ENCODE measurements around the gene NFIX. TPM values are rescaled to one million over a fixed set of nuclear protein-coding genes. Genes with fewer than 3 reads are reported as not detected.
"Not testable (repeated sequence)": the region's sequence is repeated elsewhere in the genome, so short reads cannot be mapped to it uniquely, and the experiment has no call there.

NFIX gene
- polyA plus RNA-seq, 3 donors = 0.25 to 3.7 (median 0.90) TPM

GRCh38 chr19:12955996-12956395, 39.3 kb upstream of the NFIX start:
- Histone ChIP-seq H3K36me3 (replicated peaks in 1 of 2; ENCODE audit: control insufficient read depth in 1 of 2, insufficient read depth in 2 of 2, low read length in 2 of 2) (peaks cover 17 to 35% of the 10 kb centered on the region in 2 donors), H3K9me3 (replicated peaks in 1 of 2; ENCODE audit: control insufficient read depth in 1 of 2, insufficient read depth in 1 of 2, low read length in 2 of 2) (no peaks in the 10 kb centered on the region), H3K4me2 (replicated peaks; ENCODE audit: extremely low read depth, low read length, poor library complexity, severe bottlenecking) (peak overlapping the region; percentile 92), H3K4me3 (replicated peaks in 1 of 3; ENCODE audit: low read depth in 2 of 3, low read length in 3 of 3) (peak overlapping the region in 1 of 3 experiments; percentile 88), H4K20me1 (ENCODE audit: insufficient read depth, low read length) (no peaks in the 10 kb centered on the region), H3K27me3 (ENCODE audit: control insufficient read depth in 2 of 2, insufficient read depth in 2 of 2, low read length in 2 of 2) (no peaks in the 10 kb centered on the region), H2AFZ (ENCODE audit: insufficient read depth, low read depth, low read length, poor library complexity, severe bottlenecking) (no peak overlapping the region), H3K79me2 (ENCODE audit: insufficient read depth, low read length) (peaks cover 50% of the 10 kb centered on the region), H3K4me1 (ENCODE audit: control insufficient read depth in 1 of 2, insufficient read depth in 2 of 2, low read length in 2 of 2) (peaks cover 31 to 45% of the 10 kb centered on the region in 2 donors), H3K9ac (ENCODE audit: insufficient read depth, low read length, poor library complexity, severe bottlenecking) (no peak overlapping the region), H3K27ac (ENCODE audit: low read depth in 1 of 2, low read length in 2 of 2) (peak overlapping the region; percentile 41 to 85)
- 82% methylated on average over 12 of the region's 12 CpGs for WGBS (ENCODE audit: insufficient coverage)
- TF ChIP-seq, protein P1, sequence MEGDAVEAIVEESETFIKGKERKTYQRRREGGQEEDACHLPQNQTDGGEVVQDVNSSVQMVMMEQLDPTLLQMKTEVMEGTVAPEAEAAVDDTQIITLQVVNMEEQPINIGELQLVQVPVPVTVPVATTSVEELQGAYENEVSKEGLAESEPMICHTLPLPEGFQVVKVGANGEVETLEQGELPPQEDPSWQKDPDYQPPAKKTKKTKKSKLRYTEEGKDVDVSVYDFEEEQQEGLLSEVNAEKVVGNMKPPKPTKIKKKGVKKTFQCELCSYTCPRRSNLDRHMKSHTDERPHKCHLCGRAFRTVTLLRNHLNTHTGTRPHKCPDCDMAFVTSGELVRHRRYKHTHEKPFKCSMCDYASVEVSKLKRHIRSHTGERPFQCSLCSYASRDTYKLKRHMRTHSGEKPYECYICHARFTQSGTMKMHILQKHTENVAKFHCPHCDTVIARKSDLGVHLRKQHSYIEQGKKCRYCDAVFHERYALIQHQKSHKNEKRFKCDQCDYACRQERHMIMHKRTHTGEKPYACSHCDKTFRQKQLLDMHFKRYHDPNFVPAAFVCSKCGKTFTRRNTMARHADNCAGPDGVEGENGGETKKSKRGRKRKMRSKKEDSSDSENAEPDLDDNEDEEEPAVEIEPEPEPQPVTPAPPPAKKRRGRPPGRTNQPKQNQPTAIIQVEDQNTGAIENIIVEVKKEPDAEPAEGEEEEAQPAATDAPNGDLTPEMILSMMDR (IDR thresholded peaks at IDR 0.05) = no peak
- no peaks in the 10 kb centered on the region for H3K9me3 Mint-ChIP-seq
- intact Hi-C loops (cut with micrococcal nuclease) = no loop called here
- peak overlapping the region in 6 of 7 donors; percentile 35 to 83 (median 64) for H3K27ac Mint-ChIP-seq
- peaks cover 46% of the 10 kb centered on the region for H3K4me1 Mint-ChIP-seq
- H3K27me3 Mint-ChIP-seq (ENCODE audit: low read depth in 3 of 3) = peaks cover 0 to 1% (median 0%) of the 10 kb centered on the region in 3 donors
- H3K36me3 Mint-ChIP-seq = peaks cover 19 to 35% of the 10 kb centered on the region in 2 donors
- no peak for DNase-seq
- H3K4me3 Mint-ChIP-seq = peak overlapping the region; percentile 79 to 87

- Histone ChIP-seq H3K27me3 (ENCODE audit: control insufficient read depth in 2 of 2, insufficient read depth in 2 of 2, low read length in 2 of 2) (no peaks in the 10 kb centered on the region), H3K27ac (ENCODE audit: low read depth in 1 of 2, low read length in 2 of 2) (peak within 1 kb of the TSS; percentile 41 to 85), H3K79me2 (ENCODE audit: insufficient read depth, low read length) (peaks cover 46% of the 10 kb centered on the region), H3K4me2 (replicated peaks; ENCODE audit: extremely low read depth, low read length, poor library complexity, severe bottlenecking) (peak within 1 kb of the TSS; percentile 92), H3K4me1 (ENCODE audit: control insufficient read depth in 1 of 2, insufficient read depth in 2 of 2, low read length in 2 of 2) (peaks cover 31 to 45% of the 10 kb centered on the region in 2 donors), H3K9ac (ENCODE audit: insufficient read depth, low read length, poor library complexity, severe bottlenecking) (peak within 1 kb of the TSS; percentile 85), H3K36me3 (replicated peaks in 1 of 2; ENCODE audit: control insufficient read depth in 1 of 2, insufficient read depth in 2 of 2, low read length in 2 of 2) (peaks cover 15 to 28% of the 10 kb centered on the region in 2 donors), H3K4me3 (replicated peaks in 1 of 3; ENCODE audit: low read depth in 2 of 3, low read length in 3 of 3) (peak within 1 kb of the TSS; percentile 70 to 88 (median 84)), H3K9me3 (replicated peaks in 1 of 2; ENCODE audit: control insufficient read depth in 1 of 2, insufficient read depth in 1 of 2, low read length in 2 of 2) (no peaks in the 10 kb centered on the region), H4K20me1 (ENCODE audit: insufficient read depth, low read length) (no peaks in the 10 kb centered on the region), H2AFZ (ENCODE audit: insufficient read depth, low read depth, low read length, poor library complexity, severe bottlenecking) (peak within 1 kb of the TSS; percentile 85)
- intact Hi-C loops (cut with micrococcal nuclease) = no loop called here
- 4% methylated on average over 70 of the region's 84 CpGs for WGBS (ENCODE audit: insufficient coverage)
- TF ChIP-seq, protein P1 (IDR thresholded peaks at IDR 0.05) = no peak
- H3K27me3 Mint-ChIP-seq (ENCODE audit: low read depth in 3 of 3) = peaks cover 0 to 3% (median 1%) of the 10 kb centered on the region in 3 donors
- H3K9me3 Mint-ChIP-seq = no peaks in the 10 kb centered on the region
- peak; percentile 66 to 69 (median 69) for DNase-seq
- H3K27ac Mint-ChIP-seq = peak within 1 kb of the TSS; percentile 72 to 91 (median 83)
- H3K4me3 Mint-ChIP-seq = peak within 1 kb of the TSS; percentile 81 to 87
- H3K36me3 Mint-ChIP-seq = peaks cover 13 to 27% of the 10 kb centered on the region in 2 donors
- H3K4me1 Mint-ChIP-seq = peaks cover 44% of the 10 kb centered on the region
Observed at GRCh38 chr19:12956446-12957388, 38.6 kb upstream of the NFIX start, which contains the start of gene GADD45GIP1. GADD45GIP1 (minus strand) TSS chr19:12957223; CDS start chr19:12957212, 11 bp downstream.

- H3K4me3 ChIP-seq (replicated peaks in 1 of 3; ENCODE audit: low read depth in 2 of 3, low read length in 3 of 3) = peak overlapping the region; percentile 70 to 88 (median 84)
- H3K27me3 Mint-ChIP-seq (ENCODE audit: low read depth in 3 of 3); H3K9me3 Mint-ChIP-seq; intact Hi-C loops (cut with micrococcal nuclease); H3K9me3 ChIP-seq (replicated peaks in 1 of 2; ENCODE audit: control insufficient read depth in 1 of 2, insufficient read depth in 1 of 2, low read length in 2 of 2); DNase-seq; H4K20me1 ChIP-seq (ENCODE audit: insufficient read depth, low read length); H3K27me3 ChIP-seq (ENCODE audit: control insufficient read depth in 2 of 2, insufficient read depth in 2 of 2, low read length in 2 of 2): not testable (repeated sequence)
- H3K4me1 ChIP-seq (ENCODE audit: control insufficient read depth in 1 of 2, insufficient read depth in 2 of 2, low read length in 2 of 2) = peaks cover 28 to 40% of the 10 kb centered on the region in 2 donors
- peaks cover 44% of the 10 kb centered on the region for H3K79me2 ChIP-seq (ENCODE audit: insufficient read depth, low read length)
- H2AFZ ChIP-seq (ENCODE audit: insufficient read depth, low read depth, low read length, poor library complexity, severe bottlenecking) = peak overlapping the region; percentile 85
- H3K36me3 ChIP-seq (replicated peaks in 1 of 2; ENCODE audit: control insufficient read depth in 1 of 2, insufficient read depth in 2 of 2, low read length in 2 of 2) = peaks cover 9 to 20% of the 10 kb centered on the region in 2 donors
- Mint-ChIP-seq H3K4me3 (peak overlapping the region; percentile 81 to 87), H3K27ac (peak overlapping the region; percentile 58 to 91 (median 83)), H3K4me1 (peaks cover 40% of the 10 kb centered on the region), H3K36me3 (peaks cover 9 to 20% of the 10 kb centered on the region in 2 donors)
- peak overlapping the region; percentile 92 for H3K4me2 ChIP-seq (replicated peaks; ENCODE audit: extremely low read depth, low read length, poor library complexity, severe bottlenecking)
- H3K27ac ChIP-seq (ENCODE audit: low read depth in 1 of 2, low read length in 2 of 2) = peak overlapping the region; percentile 26 to 85
- 34% methylated on average over 10 of the region's 31 CpGs for WGBS (ENCODE audit: insufficient coverage)
- H3K9ac ChIP-seq (ENCODE audit: insufficient read depth, low read length, poor library complexity, severe bottlenecking) = peak overlapping the region; percentile 85
Observed at GRCh38 chr19:12957389-12957952, 37.8 kb upstream of the NFIX start.
